PC-3 (cell line): ENCODE data around the gene SLC4A2.

Experiments
- CTCF ChIP-seq: fragments of 300-600 bp; sonication (generic); conservative IDR thresholded peaks from 2 replicates; pipeline ENCODE4 v1.5.1; 2017; ENCODE audit warnings: antibody characterized with exemption, low read depth, mild to moderate bottlenecking, low read length
- EZH2 ChIP-seq: fragments of 300-600 bp; sonication (generic); IDR thresholded peaks from one replicate; pipeline ENCODE4 v1.6.1; 2017; ENCODE audit warnings: antibody characterized with exemption, mild to moderate bottlenecking, low read length; ENCODE audit not compliant: unreplicated experiment
- EZH2phosphoT487 ChIP-seq: fragments of 300-600 bp; sonication (generic); IDR thresholded peaks from 2 replicates; pipeline ENCODE4 v1.6.1; 2018; ENCODE audit warnings: mild to moderate bottlenecking, antibody characterized with exemption, low read length, borderline replicate concordance

GRCh38 chr7:151073990-151074389 lies 14.6 kb downstream of the SLC4A2 start:
- TF ChIP-seq CTCF (no peak), EZH2 (no peak), EZH2phosphoT487 (no peak)
